ENCODE data around the gene BRIP1.

- TF ChIP-seq POLR2A (IDR thresholded peaks at IDR 0.05) (no peak), CTCF (IDR thresholded peaks at IDR 0.05) (no peak)
These were observed 153.8 kb downstream of the BRIP1 start for GRCh38 chr17:61709567-61709966.

All from uterus (tissue), 2 donors.